Activated T-helper 17 cell treated with anti-CD3 and anti-CD28 coated beads, Interleukin-2, amount 50 U/mL, for 72 hours (primary cell): ENCODE data around the gene LMNB1. TPM values are rescaled to one million over a fixed set of nuclear protein-coding genes. Genes with fewer than 3 reads are reported as not detected.
"Not testable (repeated sequence)": the region's sequence is repeated elsewhere in the genome, so short reads cannot be mapped to it uniquely, and the experiment has no call there.

Experiments
- ATAC-seq: fragments of 150-1000 bp; cut with Tn5 transposase; replicated peaks from 2 replicates; pipeline ENCODE4 v1.10.0; 2021; ENCODE audit warnings: mild to moderate bottlenecking, moderate library complexity
- H3K27ac Mint-ChIP-seq: one replicate; pipeline ENCODE4 v1.8.0; 2022; ENCODE audit warnings: mixed read lengths
- H3K27me3 Mint-ChIP-seq: one replicate; pipeline ENCODE4 v1.8.0; 2022; ENCODE audit warnings: mixed read lengths
- H3K36me3 Mint-ChIP-seq: one replicate; pipeline ENCODE4 v1.8.0; 2022; ENCODE audit warnings: low read depth, mild to moderate bottlenecking, mixed read lengths
- H3K4me1 Mint-ChIP-seq: one replicate; pipeline ENCODE4 v1.8.0; 2022; ENCODE audit warnings: mixed read lengths
- H3K4me3 Mint-ChIP-seq: one replicate; pipeline ENCODE4 v1.8.0; 2022; ENCODE audit warnings: mild to moderate bottlenecking, mixed read lengths
- H3K9me3 Mint-ChIP-seq: one replicate; pipeline ENCODE4 v1.8.0; 2022; ENCODE audit warnings: mixed read lengths
- total RNA-seq, 2 donors: library from RNA; stranded (reverse); gene quantifications; one replicate each; pipeline ENCODE4 v1.2.3, GENCODE V29; 2022

LMNB1 gene
- total RNA-seq, 2 donors from 2014 or later: 105 to 208 TPM

- no peaks in the 10 kb centered on the region for H3K27me3 Mint-ChIP-seq
- H3K4me1 Mint-ChIP-seq: peaks cover 24% of the 10 kb centered on the region
- H3K4me3 Mint-ChIP-seq: no peak overlapping the region
- H3K27ac Mint-ChIP-seq: no peak overlapping the region
- ATAC-seq: no peak
- peaks cover 26% of the 10 kb centered on the region for H3K36me3 Mint-ChIP-seq
- no peaks in the 10 kb centered on the region for H3K9me3 Mint-ChIP-seq
Observed at GRCh38 chr5:126801174-126801991, 24.4 kb downstream of the LMNB1 start.

DNA sequence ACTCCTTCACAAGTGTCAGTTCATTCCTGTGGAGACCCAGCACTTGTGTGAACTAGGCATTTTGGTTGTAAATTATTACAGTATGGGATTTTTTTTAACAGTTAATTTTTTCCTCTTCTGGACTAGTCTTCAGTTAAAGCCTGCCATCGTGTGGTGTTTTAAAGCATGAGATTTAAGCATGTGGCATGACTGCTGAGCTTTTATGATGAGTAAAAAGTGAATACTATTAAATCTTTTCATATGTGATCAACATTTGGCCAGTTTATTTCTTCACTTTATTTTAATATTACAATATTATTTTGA is 25.0 kb downstream of the LMNB1 start:
- Mint-ChIP-seq H3K27me3 (no peaks in the 10 kb centered on the region), H3K36me3 (peaks cover 31% of the 10 kb centered on the region), H3K27ac (no peak overlapping the region), H3K4me3 (no peak overlapping the region), H3K4me1 (peaks cover 24% of the 10 kb centered on the region), H3K9me3 (no peaks in the 10 kb centered on the region)
- ATAC-seq: no peak

GRCh38 chr5:126805063-126805462 is 28.1 kb downstream of the LMNB1 start:
- H3K4me3 Mint-ChIP-seq: no peak overlapping the region
- no peaks in the 10 kb centered on the region for H3K27me3 Mint-ChIP-seq
- no peaks in the 10 kb centered on the region for H3K9me3 Mint-ChIP-seq
- H3K4me1 Mint-ChIP-seq: peaks cover 25% of the 10 kb centered on the region
- H3K27ac Mint-ChIP-seq: no peak overlapping the region
- peaks cover 57% of the 10 kb centered on the region for H3K36me3 Mint-ChIP-seq
- ATAC-seq: peak; percentile 79

GRCh38 chr5:126808521-126808988 is 31.6 kb downstream of the LMNB1 start:
- no peak overlapping the region for H3K4me3 Mint-ChIP-seq
- H3K9me3 Mint-ChIP-seq: no peaks in the 10 kb centered on the region
- ATAC-seq: no peak
- peaks cover 40% of the 10 kb centered on the region for H3K4me1 Mint-ChIP-seq
- H3K36me3 Mint-ChIP-seq: peaks cover 92% of the 10 kb centered on the region
- H3K27me3 Mint-ChIP-seq: no peaks in the 10 kb centered on the region
- peak overlapping the region; percentile 50 for H3K27ac Mint-ChIP-seq

DNA sequence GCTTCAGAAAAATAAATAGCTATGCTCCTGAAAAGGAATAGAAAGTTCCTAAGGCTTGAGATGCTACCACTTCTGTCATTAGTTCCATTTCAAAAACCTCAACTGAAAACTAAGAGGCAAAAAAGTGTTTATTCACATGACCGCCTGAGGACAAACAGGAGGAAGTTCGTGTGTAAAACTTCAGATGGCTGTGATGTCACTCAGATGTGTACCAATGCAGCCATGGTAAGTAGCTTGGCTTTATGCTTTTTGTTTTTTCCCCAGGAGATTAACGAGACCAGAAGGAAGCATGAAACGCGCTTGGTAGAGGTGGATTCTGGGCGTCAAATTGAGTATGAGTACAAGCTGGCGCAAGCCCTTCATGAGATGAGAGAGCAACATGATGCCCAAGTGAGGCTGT is 33.0 kb downstream of the LMNB1 start:
- Mint-ChIP-seq H3K4me1 (peaks cover 34% of the 10 kb centered on the region), H3K27ac (peak overlapping the region; percentile 92), H3K27me3 (no peaks in the 10 kb centered on the region), H3K36me3 (peaks cover 100% of the 10 kb centered on the region), H3K9me3 (no peaks in the 10 kb centered on the region), H3K4me3 (peak overlapping the region; percentile 81)
- ATAC-seq: no peak

GRCh38 chr5:126810596-126811380 is 33.9 kb downstream of the LMNB1 start:
- Mint-ChIP-seq H3K36me3 (peaks cover 100% of the 10 kb centered on the region), H3K4me3 (peak overlapping the region; percentile 81), H3K4me1 (peaks cover 31% of the 10 kb centered on the region), H3K9me3 (no peaks in the 10 kb centered on the region), H3K27ac (peak overlapping the region; percentile 92), H3K27me3 (no peaks in the 10 kb centered on the region)
- ATAC-seq: no peak

DNA sequence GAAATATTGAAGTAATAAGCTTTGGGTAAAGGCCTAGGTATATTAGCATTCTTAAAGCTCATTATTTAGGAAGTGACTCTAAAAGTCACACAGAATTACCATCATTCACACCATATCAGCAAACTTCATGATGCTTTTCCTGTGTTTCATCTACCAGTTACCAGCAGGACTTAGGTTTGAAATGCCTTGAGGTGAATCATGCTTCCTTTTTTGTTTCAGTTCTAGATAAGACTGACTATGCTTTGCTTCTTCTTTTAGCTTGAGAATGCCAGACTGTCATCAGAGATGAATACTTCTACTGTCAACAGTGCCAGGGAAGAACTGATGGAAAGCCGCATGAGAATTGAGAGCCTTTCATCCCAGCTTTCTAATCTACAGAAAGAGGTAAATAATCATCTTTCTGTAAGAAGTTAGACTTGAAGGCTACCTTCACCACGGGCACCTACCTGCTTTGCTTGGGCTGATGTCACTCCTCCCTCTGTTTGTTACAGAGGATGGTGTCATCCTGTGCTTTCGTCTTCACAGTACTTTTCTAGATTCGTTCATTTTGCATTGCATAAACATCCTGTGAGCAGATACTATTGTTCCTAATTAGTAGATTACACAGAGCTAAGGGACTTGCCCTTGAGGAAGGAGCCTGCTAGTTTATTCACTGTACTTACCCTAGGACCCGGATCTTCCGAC is 34.7 kb downstream of the LMNB1 start:
- peak overlapping the region; percentile 92 for H3K27ac Mint-ChIP-seq
- H3K27me3 Mint-ChIP-seq: no peaks in the 10 kb centered on the region
- H3K4me1 Mint-ChIP-seq: peaks cover 31% of the 10 kb centered on the region
- H3K9me3 Mint-ChIP-seq: no peaks in the 10 kb centered on the region
- H3K36me3 Mint-ChIP-seq: peaks cover 100% of the 10 kb centered on the region
- peak overlapping the region; percentile 81 for H3K4me3 Mint-ChIP-seq
- peak; percentile 94 for ATAC-seq

DNA sequence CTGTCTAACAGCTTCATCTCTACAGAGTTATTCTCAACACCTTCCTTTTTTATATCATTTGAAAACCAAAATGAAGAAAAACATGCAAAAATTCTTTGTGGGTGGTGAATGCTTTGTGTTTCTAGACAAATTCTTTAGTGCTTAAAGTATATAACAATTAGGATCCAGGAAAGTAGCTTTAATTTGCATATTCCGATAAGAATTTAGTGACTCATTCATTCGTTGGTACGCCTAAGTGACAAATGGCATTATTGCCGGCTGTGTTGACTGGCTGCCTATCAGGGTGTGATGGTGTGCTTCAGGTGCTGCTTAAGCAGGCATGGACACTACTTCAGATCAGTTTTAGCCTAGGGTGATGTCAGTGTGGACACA is 35.2 kb downstream of the LMNB1 start:
- Mint-ChIP-seq H3K27me3 (no peaks in the 10 kb centered on the region), H3K36me3 (peaks cover 100% of the 10 kb centered on the region), H3K4me3 (peak overlapping the region; percentile 81), H3K4me1 (peaks cover 31% of the 10 kb centered on the region), H3K27ac (peak overlapping the region; percentile 92), H3K9me3 (no peaks in the 10 kb centered on the region)
- peak; percentile 29 for ATAC-seq

DNA sequence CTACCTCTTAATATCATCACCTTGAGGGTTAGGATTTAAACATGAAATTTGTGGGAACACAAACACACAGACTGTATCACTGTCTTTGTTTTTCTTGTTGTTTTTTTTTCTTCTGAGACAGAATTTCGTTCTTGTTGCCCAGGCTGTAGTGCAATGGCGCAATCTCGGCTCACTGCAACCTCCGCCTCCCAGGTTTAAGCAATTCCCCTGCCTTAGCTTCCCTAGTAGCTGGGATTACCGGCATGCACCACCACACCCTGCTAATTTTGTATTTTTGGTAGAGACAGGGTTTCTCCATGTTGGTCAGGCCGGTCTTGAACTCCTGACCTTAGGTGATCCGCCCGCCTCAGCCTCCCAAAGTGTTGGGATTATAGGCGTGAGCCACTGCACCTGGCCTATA is 36.9 kb downstream of the LMNB1 start:
- Mint-ChIP-seq H3K4me1 (peaks cover 27% of the 10 kb centered on the region), H3K36me3 (peaks cover 100% of the 10 kb centered on the region), H3K27ac (peak overlapping the region; percentile 12)
- not testable (repeated sequence) for H3K27me3 Mint-ChIP-seq, H3K9me3 Mint-ChIP-seq, H3K4me3 Mint-ChIP-seq, ATAC-seq

GRCh38 chr5:126814721-126815404 is 37.9 kb downstream of the LMNB1 start:
- no peak overlapping the region for H3K4me3 Mint-ChIP-seq

DNA sequence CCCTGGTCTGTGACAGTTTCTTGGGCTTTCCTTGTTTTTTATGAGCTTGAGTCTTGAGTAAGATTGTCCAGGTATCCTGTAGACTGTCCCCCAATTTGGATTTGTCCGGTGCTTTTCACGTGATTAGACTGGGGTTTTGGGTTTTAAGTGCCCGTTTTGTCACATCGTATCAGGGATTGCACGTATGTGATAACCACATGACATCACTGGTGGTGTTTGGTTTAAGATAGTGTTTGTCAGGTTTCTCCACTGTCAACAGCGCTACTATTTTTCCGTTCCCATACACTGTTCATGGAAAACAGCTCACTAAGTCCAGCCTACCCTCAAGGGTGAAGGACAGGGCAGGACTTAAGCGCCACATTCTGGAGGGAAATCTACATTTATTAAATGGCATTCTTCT is 39.7 kb downstream of the LMNB1 start:
- Mint-ChIP-seq H3K4me3 (no peak overlapping the region), H3K27me3 (no peaks in the 10 kb centered on the region), H3K27ac (no peak overlapping the region), H3K9me3 (no peaks in the 10 kb centered on the region), H3K36me3 (peaks cover 97% of the 10 kb centered on the region), H3K4me1 (peaks cover 8% of the 10 kb centered on the region)
- no peak for ATAC-seq

More at GRCh38 chr5:126814721-126815404, 37.9 kb downstream of the LMNB1 start:
- H3K27me3 Mint-ChIP-seq: no peaks in the 10 kb centered on the region
- H3K4me1 Mint-ChIP-seq: peaks cover 25% of the 10 kb centered on the region
- no peak overlapping the region for H3K27ac Mint-ChIP-seq
- H3K36me3 Mint-ChIP-seq: peaks cover 97% of the 10 kb centered on the region
- H3K9me3 Mint-ChIP-seq: no peaks in the 10 kb centered on the region
- no peak for ATAC-seq

- H3K36me3 Mint-ChIP-seq: peaks cover 95% of the 10 kb centered on the region
- no peaks in the 10 kb centered on the region for H3K27me3 Mint-ChIP-seq
- no peaks in the 10 kb centered on the region for H3K4me1 Mint-ChIP-seq
- no peak for ATAC-seq
- no peak overlapping the region for H3K4me3 Mint-ChIP-seq
- H3K9me3 Mint-ChIP-seq: no peaks in the 10 kb centered on the region
- no peak overlapping the region for H3K27ac Mint-ChIP-seq
Observed at GRCh38 chr5:126818736-126819135, 41.8 kb downstream of the LMNB1 start.

GRCh38 chr5:126819253-126819652 is 42.3 kb downstream of the LMNB1 start:
- Mint-ChIP-seq H3K27ac (no peak overlapping the region), H3K4me3 (no peak overlapping the region), H3K9me3 (no peaks in the 10 kb centered on the region), H3K4me1 (no peaks in the 10 kb centered on the region), H3K27me3 (no peaks in the 10 kb centered on the region), H3K36me3 (peaks cover 95% of the 10 kb centered on the region)
- no peak for ATAC-seq

DNA sequence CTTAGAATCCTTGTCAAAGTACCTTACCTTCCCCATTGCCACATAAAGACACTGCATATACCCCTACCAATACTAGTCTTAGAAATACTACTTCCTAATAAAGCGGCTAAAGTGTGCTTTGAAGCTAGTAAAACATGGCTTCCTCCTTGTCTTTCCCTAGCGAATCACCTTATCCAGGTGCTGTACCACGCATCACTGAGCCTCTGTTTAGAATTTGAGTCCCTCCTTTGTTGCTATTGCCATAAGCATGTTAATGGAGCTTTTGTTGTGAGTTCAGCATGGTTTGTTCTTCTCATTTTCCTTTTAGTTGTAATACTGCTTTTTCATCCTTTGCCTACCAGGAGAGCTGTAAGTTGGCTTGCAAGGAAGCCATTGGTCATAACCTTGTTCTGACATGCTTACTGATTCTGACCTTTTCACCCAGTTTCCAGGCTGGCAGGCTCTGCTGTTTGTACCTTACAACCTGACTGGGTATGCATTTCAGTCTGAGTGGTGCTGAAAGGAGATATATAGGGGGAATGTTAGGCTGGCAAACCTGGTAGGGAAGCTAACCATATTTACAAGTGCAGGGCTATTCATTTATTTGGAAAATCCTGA is 49.8 kb downstream of the LMNB1 start:
- Mint-ChIP-seq H3K4me3 (no peak overlapping the region), H3K27ac (no peak overlapping the region), H3K27me3 (no peaks in the 10 kb centered on the region), H3K36me3 (peaks cover 98% of the 10 kb centered on the region), H3K4me1 (no peaks in the 10 kb centered on the region), H3K9me3 (no peaks in the 10 kb centered on the region)
- ATAC-seq: no peak
